ENCODE results near the gene KPNA5.

Gene KPNA5

DNA sequence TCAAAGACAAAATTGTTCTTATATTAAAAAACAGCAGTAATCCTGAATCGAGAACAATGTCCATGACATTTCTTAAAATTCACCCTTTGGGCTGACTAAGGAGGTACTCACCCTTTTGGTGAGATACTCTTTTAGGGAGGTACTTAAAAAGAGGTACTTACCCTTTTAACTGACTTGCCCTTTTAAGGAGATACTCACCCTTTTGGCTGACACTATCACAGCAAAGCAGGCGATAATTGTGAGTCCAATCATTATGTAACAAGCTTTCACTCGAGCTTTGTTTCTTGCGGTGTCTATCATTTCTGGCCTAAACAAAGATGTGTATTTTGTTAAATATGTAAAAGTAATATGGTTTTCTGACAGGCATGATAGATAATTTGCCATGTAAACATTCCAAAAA is 80.8 kb downstream of the KPNA5 start:
- DNase-seq (no peak), ATAC-seq (no peak)
- no peaks in the 10 kb centered on the region for H3K9me3 Mint-ChIP-seq
- peaks cover 16% of the 10 kb centered on the region for H3K4me1 Mint-ChIP-seq
- H3K4me3 Mint-ChIP-seq = no peak overlapping the region
- no peak overlapping the region for H3K27ac Mint-ChIP-seq
- peaks cover 48% of the 10 kb centered on the region for H3K27me3 Mint-ChIP-seq

GRCh38 chr6:116762235-116762634 is 81.2 kb downstream of the KPNA5 start:
- H3K27ac Mint-ChIP-seq = no peak overlapping the region
- no peak overlapping the region for H3K4me3 Mint-ChIP-seq
- DNase-seq = no peak
- H3K4me1 Mint-ChIP-seq = peaks cover 16% of the 10 kb centered on the region
- H3K9me3 Mint-ChIP-seq = no peaks in the 10 kb centered on the region
- H3K27me3 Mint-ChIP-seq = peaks cover 53% of the 10 kb centered on the region
- no peak for ATAC-seq

- Mint-ChIP-seq H3K27ac (no peak overlapping the region), H3K4me3 (no peak overlapping the region), H3K4me1 (peaks cover 16% of the 10 kb centered on the region), H3K27me3 (peaks cover 50% of the 10 kb centered on the region), H3K9me3 (no peaks in the 10 kb centered on the region)
- DNase-seq = no peak
- ATAC-seq = no peak
Measured at GRCh38 chr6:116763048-116763447, 82.0 kb downstream of the KPNA5 start.

DNA sequence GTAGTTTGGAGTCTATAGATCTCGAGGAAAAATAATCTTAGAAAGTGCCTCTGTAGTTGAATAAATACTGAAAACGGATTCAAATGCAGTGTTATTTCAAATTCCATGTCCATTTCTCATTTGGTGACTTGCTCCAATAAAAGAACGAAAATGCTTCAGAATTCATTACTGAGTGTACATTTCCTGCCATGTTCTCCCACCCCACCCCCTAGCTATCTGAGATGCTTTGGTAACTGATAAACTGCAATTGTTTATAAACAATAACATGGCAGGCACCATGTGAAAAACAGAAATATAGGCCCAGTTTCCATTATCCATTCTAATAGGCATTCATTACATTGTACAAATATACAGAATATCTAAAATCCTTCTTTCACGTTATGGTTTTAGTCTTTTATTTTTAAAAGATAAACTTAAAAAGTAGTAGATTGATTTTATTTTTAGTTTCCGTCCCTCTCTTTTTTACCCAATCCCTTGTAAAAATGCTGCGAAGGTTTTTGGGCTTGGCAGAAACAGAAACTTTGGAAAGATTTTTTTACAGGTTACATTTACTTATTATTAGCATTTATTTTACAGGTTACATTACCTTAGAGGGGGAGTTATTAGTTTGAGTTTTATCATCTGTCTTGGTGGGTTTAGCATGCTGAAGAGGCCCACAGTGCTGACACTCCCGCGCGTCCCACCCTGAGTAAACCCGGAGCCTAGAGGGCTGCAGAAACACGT is 83.1 kb downstream of the KPNA5 start:
- no peak overlapping the region for H3K27ac Mint-ChIP-seq
- H3K9me3 Mint-ChIP-seq = no peaks in the 10 kb centered on the region
- peaks cover 16% of the 10 kb centered on the region for H3K4me1 Mint-ChIP-seq
- ATAC-seq = no peak
- no peak for DNase-seq
- H3K27me3 Mint-ChIP-seq = peaks cover 48% of the 10 kb centered on the region
- peak overlapping the region in 1 of 2 donors; percentile 4 for H3K4me3 Mint-ChIP-seq

DNA sequence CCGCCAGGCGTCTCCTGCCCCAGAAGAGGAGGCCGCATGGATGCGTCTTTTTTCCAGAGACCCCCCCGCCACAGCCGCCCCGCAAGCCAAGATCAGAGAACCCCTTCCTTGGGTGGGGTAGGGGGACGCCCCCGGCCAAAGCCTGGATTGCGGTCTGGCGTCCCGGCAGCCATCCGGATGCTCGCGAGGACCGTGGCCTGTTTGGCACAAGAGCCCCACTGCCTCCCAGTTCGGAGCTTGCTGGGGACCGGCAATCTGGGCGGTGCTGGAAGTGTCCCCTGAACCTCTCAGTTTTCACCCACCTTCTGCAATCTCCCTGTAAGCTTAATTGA is 83.6 kb downstream of the KPNA5 start:
- peaks cover 44% of the 10 kb centered on the region for H3K27me3 Mint-ChIP-seq
- peak overlapping the region in 1 of 2 donors; percentile 22 for H3K27ac Mint-ChIP-seq
- H3K4me1 Mint-ChIP-seq = peaks cover 16% of the 10 kb centered on the region
- no peak for DNase-seq
- peak overlapping the region; percentile 63 to 81 for H3K4me3 Mint-ChIP-seq
- H3K9me3 Mint-ChIP-seq = no peaks in the 10 kb centered on the region
- no peak for ATAC-seq

DNA sequence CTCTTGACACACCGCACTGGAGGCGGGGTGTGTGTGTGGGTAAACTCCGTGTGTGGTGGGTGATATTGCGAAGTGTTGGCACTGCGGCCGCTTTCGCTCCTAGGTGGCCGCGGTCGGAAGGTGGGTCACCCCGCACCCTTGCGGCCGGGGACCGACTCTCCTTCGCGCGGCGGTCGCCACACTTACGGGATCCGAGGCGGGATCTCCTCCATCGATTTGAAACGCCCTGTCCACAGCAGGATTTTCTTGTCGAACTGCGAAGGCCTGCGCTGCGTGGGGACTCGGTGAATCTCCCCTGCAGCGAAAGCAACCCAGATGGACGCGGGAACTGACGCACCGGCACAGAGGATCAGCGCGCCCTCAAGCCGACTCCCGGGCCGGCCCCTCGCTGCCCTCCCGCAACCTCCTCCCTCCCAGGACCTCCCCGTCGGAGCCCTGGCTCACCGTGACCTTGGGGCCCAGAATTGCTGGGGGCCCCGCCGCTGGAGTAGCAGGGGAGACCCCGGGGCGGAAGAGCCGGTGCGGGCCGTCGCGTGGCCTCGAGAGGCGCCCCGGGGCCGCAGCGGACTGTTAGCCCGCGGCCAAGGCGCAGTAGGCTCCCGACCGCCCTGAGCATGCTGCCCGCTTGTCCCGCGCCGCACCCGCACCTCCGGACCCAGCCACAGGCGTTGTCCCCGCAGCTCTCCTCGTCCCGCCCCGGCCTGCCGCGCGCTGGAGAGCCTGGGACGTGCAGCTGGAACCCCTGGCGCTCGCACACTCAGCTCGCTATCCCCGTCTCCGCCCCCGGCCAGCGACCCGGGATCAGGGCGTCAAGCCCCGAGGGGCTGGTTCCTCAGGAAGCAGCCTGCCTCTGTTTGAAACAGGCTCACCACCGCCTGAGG is 84.2 kb downstream of the KPNA5 start, which contains the start of gene FAM162B:
FAM162B (minus strand) TSS at position 759 of the 881 bp plus-strand sequence; CDS start at position 616, 143 bp downstream.
- Mint-ChIP-seq H3K27ac (peak within 1 kb of the TSS; percentile 22 to 81), H3K27me3 (peaks cover 39% of the 10 kb centered on the region), H3K9me3 (no peaks in the 10 kb centered on the region), H3K4me3 (peak within 1 kb of the TSS; percentile 63 to 81), H3K4me1 (peaks cover 16% of the 10 kb centered on the region)
- DNase-seq (peak; percentile 13 to 26), ATAC-seq (peak; percentile 71)

DNA sequence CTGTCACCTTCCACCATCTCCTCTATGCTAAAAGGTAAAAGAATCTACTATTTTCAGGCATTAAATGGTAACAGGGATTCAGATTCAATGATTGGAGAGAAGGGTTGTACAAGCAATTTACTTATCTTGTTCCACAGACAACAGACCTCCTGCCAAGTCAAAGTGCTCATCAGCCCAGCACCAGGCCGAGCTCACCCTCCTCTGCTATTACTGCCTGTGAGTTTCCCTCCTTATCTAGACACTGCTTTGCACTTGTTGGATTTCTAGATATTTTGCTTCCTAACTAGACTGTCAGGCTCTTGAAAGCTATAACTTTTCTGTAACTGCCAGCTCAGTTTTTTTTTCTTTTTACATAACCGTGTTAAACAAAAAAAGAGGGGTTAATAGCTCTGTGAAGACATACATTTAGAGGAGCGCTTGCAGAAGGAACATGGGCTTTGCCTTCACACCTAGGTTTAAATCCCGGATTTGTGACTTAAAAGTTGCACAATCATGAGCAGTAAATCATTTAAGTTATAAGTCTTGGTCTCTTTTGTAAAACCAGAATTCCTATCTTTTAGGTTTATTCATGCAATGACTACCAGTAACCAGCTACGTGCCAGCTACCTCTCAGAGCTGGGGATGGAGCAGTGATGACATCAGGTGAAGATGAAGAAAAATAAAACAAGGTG is 85.6 kb downstream of the KPNA5 start:
- no peaks in the 10 kb centered on the region for H3K9me3 Mint-ChIP-seq
- peak overlapping the region in 1 of 2 donors; percentile 62 for H3K4me3 Mint-ChIP-seq
- no peak for ATAC-seq
- DNase-seq = no peak
- no peak overlapping the region for H3K27ac Mint-ChIP-seq
- peaks cover 39% of the 10 kb centered on the region for H3K27me3 Mint-ChIP-seq
- peaks cover 16% of the 10 kb centered on the region for H3K4me1 Mint-ChIP-seq

GRCh38 chr6:116767715-116768114 is 86.7 kb downstream of the KPNA5 start:
- no peaks in the 10 kb centered on the region for H3K9me3 Mint-ChIP-seq
- H3K4me3 Mint-ChIP-seq = no peak overlapping the region
- no peak overlapping the region for H3K27ac Mint-ChIP-seq
- H3K27me3 Mint-ChIP-seq = peaks cover 48% of the 10 kb centered on the region
- peaks cover 16% of the 10 kb centered on the region for H3K4me1 Mint-ChIP-seq
- ATAC-seq (no peak), DNase-seq (no peak)

- H3K27me3 Mint-ChIP-seq = peaks cover 14% of the 10 kb centered on the region
- H3K9me3 Mint-ChIP-seq = no peaks in the 10 kb centered on the region
- no peak overlapping the region for H3K4me3 Mint-ChIP-seq
- no peak overlapping the region for H3K27ac Mint-ChIP-seq
- ATAC-seq = no peak
- no peaks in the 10 kb centered on the region for H3K4me1 Mint-ChIP-seq
- no peak for DNase-seq
Measured at GRCh38 chr6:116772450-116772849, 91.4 kb downstream of the KPNA5 start.

DNA sequence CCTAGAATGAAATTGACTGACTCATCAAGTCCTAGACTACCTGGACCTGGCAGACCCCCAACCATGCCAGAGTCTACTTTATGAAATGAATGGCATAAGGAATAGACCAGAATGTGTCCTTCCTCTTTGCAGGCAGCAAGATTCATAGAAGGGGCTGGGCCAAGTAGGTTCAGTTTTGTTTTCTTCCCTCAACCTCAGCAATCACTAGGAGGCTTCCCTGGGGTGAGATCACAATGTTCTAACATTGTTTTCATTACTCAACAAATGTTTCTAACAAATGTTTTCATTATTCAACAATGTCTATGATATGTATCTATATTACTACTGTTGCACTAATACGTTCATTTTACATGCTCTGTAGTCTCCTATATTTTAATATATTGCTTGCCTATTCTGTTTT is 92.9 kb downstream of the KPNA5 start:
- H3K4me3 Mint-ChIP-seq = no peak overlapping the region
- H3K27me3 Mint-ChIP-seq = peaks cover 11% of the 10 kb centered on the region
- no peak for DNase-seq
- ATAC-seq = no peak
- H3K4me1 Mint-ChIP-seq = no peaks in the 10 kb centered on the region
- no peaks in the 10 kb centered on the region for H3K9me3 Mint-ChIP-seq
- no peak overlapping the region for H3K27ac Mint-ChIP-seq

DNA sequence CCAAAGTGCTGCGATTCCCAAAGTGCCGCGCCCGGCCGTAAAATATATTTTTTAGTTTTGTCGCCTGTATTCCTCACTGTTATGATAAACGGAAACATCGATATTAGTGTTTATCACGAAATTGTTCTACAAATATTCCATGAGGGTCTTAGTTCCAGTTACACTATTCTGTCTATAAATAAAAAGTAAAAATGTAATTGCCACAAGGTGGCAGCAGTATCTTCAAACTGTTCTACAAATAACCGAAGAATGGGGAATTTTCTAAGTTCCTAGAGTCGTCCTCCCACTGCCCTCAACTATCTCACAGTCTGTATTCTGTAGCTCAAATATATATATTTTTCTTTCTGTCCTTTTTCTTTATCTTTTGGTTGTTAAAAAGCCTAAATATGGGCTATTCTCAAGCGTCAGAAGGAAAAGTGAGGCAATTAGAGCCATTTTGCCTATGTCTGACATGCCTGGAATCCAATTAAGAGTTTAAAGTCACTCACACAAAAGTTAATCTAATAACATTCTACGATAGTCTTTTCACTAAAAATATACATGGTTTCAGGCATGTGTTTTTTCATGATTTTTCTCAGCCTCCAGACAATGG is 98.7 kb downstream of the KPNA5 start:
- Mint-ChIP-seq H3K27me3 (no peaks in the 10 kb centered on the region), H3K9me3 (no peaks in the 10 kb centered on the region), H3K4me3 (no peak overlapping the region), H3K4me1 (no peaks in the 10 kb centered on the region), H3K27ac (no peak overlapping the region)
- DNase-seq (no peak), ATAC-seq (no peak)

- no peak for ATAC-seq
- no peaks in the 10 kb centered on the region for H3K9me3 Mint-ChIP-seq
- no peaks in the 10 kb centered on the region for H3K27me3 Mint-ChIP-seq
Measured at GRCh38 chr6:116783852-116784251, 102.8 kb downstream of the KPNA5 start.

More at GRCh38 chr6:116783852-116784251, 102.8 kb downstream of the KPNA5 start:
- H3K4me3 Mint-ChIP-seq = no peak overlapping the region
- DNase-seq = no peak
- H3K27ac Mint-ChIP-seq = no peak overlapping the region
- no peaks in the 10 kb centered on the region for H3K4me1 Mint-ChIP-seq

Data from stimulated activated naive CD8-positive, alpha-beta T cell treated with anti-CD3 and anti-CD28 coated beads, Interleukin-15, amount 100 ng/mL, for 72 hours (primary cell).